GM12874 (cell line): ENCODE data around the gene AREG.

Experiments
- CTCF ChIP-seq: IDR thresholded peaks from 2 replicates; pipeline ENCODE4 v1.5.1; 2011; ENCODE audit warnings: low read depth, mild to moderate bottlenecking, control low read depth, low read length, moderate library complexity; ENCODE audit not compliant: insufficient read depth

The AREG gene

GRCh38 chr4:74408639-74409038, 36.3 kb upstream of the AREG start:
- no peak for TF ChIP-seq CTCF

- no peak for TF ChIP-seq CTCF
These were observed 34.7 kb upstream of the AREG start for GRCh38 chr4:74410272-74410671.

- no peak for TF ChIP-seq CTCF
These were observed 32.7 kb upstream of the AREG start for GRCh38 chr4:74412225-74412624.

- TF ChIP-seq CTCF = no peak
These were observed 31.7 kb upstream of the AREG start for GRCh38 chr4:74413265-74413664.

- no peak for TF ChIP-seq CTCF
These were observed 30.7 kb upstream of the AREG start for GRCh38 chr4:74414149-74414809.

- TF ChIP-seq CTCF = no peak
These were observed 29.2 kb upstream of the AREG start for GRCh38 chr4:74415602-74416300.

GRCh38 chr4:74418063-74418670, 26.8 kb upstream of the AREG start:
- no peak for TF ChIP-seq CTCF
